Liver (tissue), 9 donors: Measurements from ENCODE around the gene SPTLC3. TPM values are rescaled to one million over a fixed set of nuclear protein-coding genes. Genes with fewer than 3 reads are reported as not detected.

ENCODE experiments used
- DNase-seq: peaks from one replicate; pipeline ENCODE4 v3.0.0-alpha.2; 2017; ENCODE audit warnings: low spot score
- H3K27ac ChIP-seq, 2 donors: one replicate each; pipeline ENCODE4 v1.7.0; 2013; ENCODE audit warnings: inconsistent platforms in 2 of 2, low read length in 2 of 2, control low read depth in 1 of 2, low read depth in 1 of 2, mild to moderate bottlenecking in 1 of 2
- H3K27me3 ChIP-seq, 4 donors: one replicate each; pipeline versions ENCODE4 v1.6.1 to v1.7.0; 2013; ENCODE audit warnings: low read length in 3 of 4, inconsistent platforms in 1 of 4, mild to moderate bottlenecking in 1 of 4, moderate library complexity in 1 of 4; ENCODE audit not compliant: control insufficient read depth in 4 of 4, insufficient read depth in 4 of 4
- H3K36me3 ChIP-seq, 4 donors: one replicate each; pipeline versions ENCODE4 v1.6.1 to v1.7.0; 2013; ENCODE audit warnings: low read length in 3 of 4, mild to moderate bottlenecking in 3 of 4, low read depth in 1 of 4, moderate library complexity in 1 of 4; ENCODE audit not compliant: control insufficient read depth in 4 of 4, insufficient read depth in 3 of 4
- H3K4me1 ChIP-seq, 4 donors: one replicate each; pipeline versions ENCODE4 v1.6.1 to v1.7.0; 2013; ENCODE audit warnings: low read length in 3 of 4, mild to moderate bottlenecking in 3 of 4, moderate library complexity in 1 of 4; ENCODE audit not compliant: control insufficient read depth in 4 of 4, insufficient read depth in 4 of 4
- H3K4me3 ChIP-seq, 3 donors: one replicate each; pipeline versions ENCODE4 v1.6.1 to v1.7.0; 2013; ENCODE audit warnings: low read length in 3 of 3, control low read depth in 1 of 3, low read depth in 1 of 3, mild to moderate bottlenecking in 1 of 3
- H3K9ac ChIP-seq, 2 donors: one replicate each; pipeline ENCODE4 v1.7.0; 2013; ENCODE audit warnings: low read length in 2 of 2, mild to moderate bottlenecking in 2 of 2, moderate library complexity in 2 of 2, control low read depth in 1 of 2, low read depth in 1 of 2
- H3K9me3 ChIP-seq, 4 donors: one replicate each; pipeline versions ENCODE4 v1.6.1 to v1.7.0; 2013; ENCODE audit warnings: low read length in 3 of 4; ENCODE audit not compliant: control insufficient read depth in 4 of 4
- EGR1 ChIP-seq, 2 donors: IDR thresholded peaks; 2 replicates each; pipeline ENCODE4 v1.6.1; 2016 to 2018; ENCODE audit warnings: antibody characterized with exemption in 2 of 2, low read depth in 2 of 2
- FOXA2 ChIP-seq: IDR thresholded peaks from 2 replicates; pipeline ENCODE4 v1.6.1; 2016; ENCODE audit warnings: antibody characterized with exemption
- GABPA ChIP-seq, 2 donors: IDR thresholded peaks in 1 of 2; conservative IDR thresholded peaks in 1 of 2; 2 replicates each; pipeline ENCODE4 v1.6.1; 2016; ENCODE audit warnings: antibody characterized with exemption in 2 of 2, mild to moderate bottlenecking in 1 of 2, moderate library complexity in 1 of 2
- HNF4A ChIP-seq, 2 donors: conservative IDR thresholded peaks; 2 replicates each; pipeline ENCODE4 v1.6.1; 2016; ENCODE audit warnings: antibody characterized with exemption in 2 of 2, mild to moderate bottlenecking in 2 of 2
- HNF4G ChIP-seq: IDR thresholded peaks from 2 replicates; pipeline ENCODE4 v1.6.1; 2016; ENCODE audit warnings: antibody characterized with exemption
- JUND ChIP-seq, 2 donors: IDR thresholded peaks; 2 replicates each; pipeline ENCODE4 v1.6.1; 2016; ENCODE audit warnings: antibody characterized with exemption in 2 of 2
- NR2F2 ChIP-seq: IDR thresholded peaks from 2 replicates; pipeline ENCODE4 v1.6.1; 2016; ENCODE audit warnings: antibody characterized with exemption
- RAD21 ChIP-seq, 2 donors: IDR thresholded peaks; 2 replicates each; pipeline ENCODE4 v1.6.1; 2016; ENCODE audit warnings: antibody characterized with exemption in 2 of 2, mild to moderate bottlenecking in 2 of 2
- TAF1 ChIP-seq: conservative IDR thresholded peaks from 2 replicates; pipeline ENCODE4 v1.6.1; 2016; ENCODE audit warnings: antibody characterized with exemption, mild to moderate bottlenecking
- WGBS: extraction: QIAGEN DNeasy Blood & Tissue Kit; methylation state at CpG from one replicate; pipeline ENCODE4 v1.1.7; 2013; 5-methylcytosine and 5-hydroxymethylcytosine counted together
- polyA plus RNA-seq, 2 donors: library from polyadenylated mRNA; stranded (reverse) in 1 of 2; unstranded in 1 of 2; fragments of 200-250 nt in 1 of 2; fragments of >200 nt in 1 of 2; fragmentation: Nextera tagmentation in 1 of 2; extraction: Ambion mirVana in 1 of 2; gene quantifications; one replicate each; pipeline versions ENCODE4 v1.2.1 to v1.2.3, GENCODE V29; 2013 to 2015
- total RNA-seq, 2 donors: library from RNA; depleted of rRNA; stranded (reverse); fragments of >200 nt; gene quantifications; one replicate each; pipeline ENCODE4 v1.2.3, GENCODE V29; 2014
- TF ChIP-seq, protein P1 (sequence below): IDR thresholded peaks from 2 replicates; pipeline ENCODE4 v1.6.1; 2016; ENCODE audit warnings: antibody characterized with exemption
- TF ChIP-seq, protein P2 (sequence below): fragments of 150-350 bp; IDR thresholded peaks from 2 replicates; pipeline ENCODE4 v1.5.1; 2017; ENCODE audit warnings: improper control_type of control experiment, low read depth, low read length; ENCODE audit not compliant: missing input control
- TF ChIP-seq, protein P3 (sequence below): IDR thresholded peaks from 2 replicates; pipeline ENCODE4 v1.6.1; 2016; ENCODE audit warnings: antibody characterized with exemption
- donor health status: healthy.
- donor health status: healthy.
- donor health status: healthy.
- donor health status: healthy.
- donor health status: healthy.

SPTLC3 gene
- total and polyA plus RNA-seq, 4 donors = 4.2 to 40.9 (median 20.4) TPM

DNA sequence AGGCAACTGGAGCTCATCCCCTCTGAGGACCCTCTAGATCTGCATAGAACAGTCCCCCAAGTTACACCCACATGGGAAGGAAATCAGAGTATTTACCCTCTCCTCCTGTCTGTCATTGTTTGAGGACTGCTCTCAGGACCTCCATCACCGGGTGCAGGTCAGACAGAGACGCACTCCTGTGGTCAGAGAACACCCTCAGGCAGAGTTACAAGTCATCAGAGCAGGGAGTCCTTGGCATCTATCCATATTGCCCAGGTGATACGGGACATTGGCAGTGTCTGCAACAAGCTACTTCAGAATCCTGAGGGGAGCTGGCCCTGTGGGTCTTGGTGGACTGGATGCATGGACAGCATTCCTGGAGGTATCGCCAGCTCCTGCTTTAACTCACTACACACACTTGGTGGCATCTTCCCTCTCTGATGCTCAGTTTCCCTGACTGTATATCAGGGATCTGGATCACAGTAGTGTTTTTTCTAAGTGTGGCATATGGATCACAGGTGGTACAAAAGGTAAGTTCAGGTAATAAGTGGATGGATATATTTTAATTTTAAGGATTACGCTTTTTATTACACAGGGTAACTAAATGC is 197.2 kb downstream of the SPTLC3 start:
- no peak overlapping the region for H3K9ac ChIP-seq
- no peaks in the 10 kb centered on the region for H3K27me3 ChIP-seq
- H3K9me3 ChIP-seq = no peaks in the 10 kb centered on the region
- no peaks in the 10 kb centered on the region for H3K4me1 ChIP-seq
- no peak for DNase-seq
- WGBS = 72% methylated on average over 5 of the region's 5 CpGs
- H3K36me3 ChIP-seq = no peaks in the 10 kb centered on the region
- TF ChIP-seq, protein P1, sequence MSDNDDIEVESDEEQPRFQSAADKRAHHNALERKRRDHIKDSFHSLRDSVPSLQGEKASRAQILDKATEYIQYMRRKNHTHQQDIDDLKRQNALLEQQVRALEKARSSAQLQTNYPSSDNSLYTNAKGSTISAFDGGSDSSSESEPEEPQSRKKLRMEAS = no peak
- TF ChIP-seq NR2F2 (no peak), RAD21 (IDR thresholded peaks at IDR 0.05) (peak; percentile 21 to 24), JUND (IDR thresholded peaks at IDR 0.05) (no peak)
- no peak overlapping the region for H3K4me3 ChIP-seq
- no peak overlapping the region for H3K27ac ChIP-seq

DNA sequence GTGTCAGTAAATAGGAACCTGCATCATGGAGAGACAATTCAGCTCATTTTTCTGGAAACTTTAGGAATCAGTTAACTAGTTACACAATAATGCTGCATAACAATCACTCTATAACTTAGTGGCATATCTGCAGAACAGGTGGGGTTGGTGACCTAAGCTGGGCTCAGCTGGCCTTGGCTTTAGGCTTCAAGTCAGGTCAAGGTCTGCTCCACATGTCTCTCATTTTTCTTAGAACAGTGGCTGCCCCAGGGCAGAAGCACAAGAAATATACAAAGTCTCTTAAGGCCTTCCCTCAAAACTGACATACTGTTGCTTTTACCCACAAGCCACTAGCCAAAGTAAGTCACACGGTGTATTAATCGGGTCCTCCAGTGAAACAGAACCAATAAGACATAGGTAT is 198.2 kb downstream of the SPTLC3 start:
- Histone ChIP-seq H3K27me3 (no peaks in the 10 kb centered on the region), H3K36me3 (no peaks in the 10 kb centered on the region), H3K4me1 (no peaks in the 10 kb centered on the region), H3K9ac (no peak overlapping the region), H3K4me3 (no peak overlapping the region), H3K9me3 (no peaks in the 10 kb centered on the region), H3K27ac (no peak overlapping the region)
- DNase-seq = no peak
- no peak for TF ChIP-seq HNF4A (conservative IDR thresholded peaks at IDR 0.05)
- TF ChIP-seq GABPA (IDR thresholded peaks at IDR 0.05 in 1 of 2, conservative IDR thresholded peaks at IDR 0.05 in 1 of 2) = no peak
- TF ChIP-seq EGR1 (IDR thresholded peaks at IDR 0.05; ENCODE audit: low read depth in 2 of 2) = no peak
- TF ChIP-seq, protein P1 = no peak
- TF ChIP-seq, protein P2, sequence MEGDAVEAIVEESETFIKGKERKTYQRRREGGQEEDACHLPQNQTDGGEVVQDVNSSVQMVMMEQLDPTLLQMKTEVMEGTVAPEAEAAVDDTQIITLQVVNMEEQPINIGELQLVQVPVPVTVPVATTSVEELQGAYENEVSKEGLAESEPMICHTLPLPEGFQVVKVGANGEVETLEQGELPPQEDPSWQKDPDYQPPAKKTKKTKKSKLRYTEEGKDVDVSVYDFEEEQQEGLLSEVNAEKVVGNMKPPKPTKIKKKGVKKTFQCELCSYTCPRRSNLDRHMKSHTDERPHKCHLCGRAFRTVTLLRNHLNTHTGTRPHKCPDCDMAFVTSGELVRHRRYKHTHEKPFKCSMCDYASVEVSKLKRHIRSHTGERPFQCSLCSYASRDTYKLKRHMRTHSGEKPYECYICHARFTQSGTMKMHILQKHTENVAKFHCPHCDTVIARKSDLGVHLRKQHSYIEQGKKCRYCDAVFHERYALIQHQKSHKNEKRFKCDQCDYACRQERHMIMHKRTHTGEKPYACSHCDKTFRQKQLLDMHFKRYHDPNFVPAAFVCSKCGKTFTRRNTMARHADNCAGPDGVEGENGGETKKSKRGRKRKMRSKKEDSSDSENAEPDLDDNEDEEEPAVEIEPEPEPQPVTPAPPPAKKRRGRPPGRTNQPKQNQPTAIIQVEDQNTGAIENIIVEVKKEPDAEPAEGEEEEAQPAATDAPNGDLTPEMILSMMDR = no peak
- 98% methylated on average over 2 of the region's 2 CpGs for WGBS

DNA sequence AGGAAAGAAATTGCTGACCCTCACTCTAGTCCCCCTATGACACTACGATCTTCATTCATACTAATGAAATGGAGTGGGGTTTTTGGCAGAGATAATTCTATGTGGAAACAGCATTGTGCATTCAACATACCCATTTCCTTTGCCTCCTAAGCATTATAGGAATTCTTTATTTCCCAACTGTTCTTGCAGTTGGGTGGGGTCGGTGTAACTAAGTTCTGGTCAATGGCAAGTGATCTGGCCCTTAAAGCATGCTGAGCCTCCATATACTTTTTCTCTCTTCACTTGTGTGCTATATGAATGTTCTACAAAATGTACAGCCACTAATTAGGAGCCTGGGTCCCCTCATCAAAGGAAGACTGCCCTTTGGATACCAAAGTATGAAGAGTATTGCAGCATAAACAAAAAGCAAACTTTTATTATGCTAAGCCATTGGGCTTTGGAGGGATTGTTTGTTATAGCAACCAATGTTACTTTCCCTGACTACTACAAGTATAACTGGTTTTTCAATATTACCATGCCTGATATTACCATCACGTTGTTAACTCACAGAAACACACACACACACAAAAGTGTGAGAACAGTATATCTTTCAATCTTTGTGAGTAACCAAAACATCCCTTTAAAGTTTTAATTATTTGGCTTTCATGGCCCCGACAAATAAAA is 203.3 kb downstream of the SPTLC3 start:
- no peak for TF ChIP-seq RAD21 (IDR thresholded peaks at IDR 0.05)
- TF ChIP-seq EGR1 (IDR thresholded peaks at IDR 0.05; ENCODE audit: low read depth in 2 of 2) = no peak
- TF ChIP-seq, protein P1 = no peak
- no peak for TF ChIP-seq FOXA2
- TF ChIP-seq TAF1 = no peak
- TF ChIP-seq, protein P3, sequence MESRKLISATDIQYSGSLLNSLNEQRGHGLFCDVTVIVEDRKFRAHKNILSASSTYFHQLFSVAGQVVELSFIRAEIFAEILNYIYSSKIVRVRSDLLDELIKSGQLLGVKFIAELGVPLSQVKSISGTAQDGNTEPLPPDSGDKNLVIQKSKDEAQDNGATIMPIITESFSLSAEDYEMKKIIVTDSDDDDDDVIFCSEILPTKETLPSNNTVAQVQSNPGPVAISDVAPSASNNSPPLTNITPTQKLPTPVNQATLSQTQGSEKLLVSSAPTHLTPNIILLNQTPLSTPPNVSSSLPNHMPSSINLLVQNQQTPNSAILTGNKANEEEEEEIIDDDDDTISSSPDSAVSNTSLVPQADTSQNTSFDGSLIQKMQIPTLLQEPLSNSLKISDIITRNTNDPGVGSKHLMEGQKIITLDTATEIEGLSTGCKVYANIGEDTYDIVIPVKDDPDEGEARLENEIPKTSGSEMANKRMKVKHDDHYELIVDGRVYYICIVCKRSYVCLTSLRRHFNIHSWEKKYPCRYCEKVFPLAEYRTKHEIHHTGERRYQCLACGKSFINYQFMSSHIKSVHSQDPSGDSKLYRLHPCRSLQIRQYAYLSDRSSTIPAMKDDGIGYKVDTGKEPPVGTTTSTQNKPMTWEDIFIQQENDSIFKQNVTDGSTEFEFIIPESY = no peak
- TF ChIP-seq NR2F2 = no peak
- no peak for TF ChIP-seq HNF4G
- no peak for TF ChIP-seq GABPA (IDR thresholded peaks at IDR 0.05 in 1 of 2, conservative IDR thresholded peaks at IDR 0.05 in 1 of 2)
- DNase-seq = no peak
- Histone ChIP-seq H3K27me3 (no peaks in the 10 kb centered on the region), H3K27ac (no peak overlapping the region), H3K4me1 (peaks cover 3 to 16% (median 13%) of the 10 kb centered on the region in 4 donors), H3K36me3 (no peaks in the 10 kb centered on the region), H3K9ac (no peak overlapping the region), H3K9me3 (no peaks in the 10 kb centered on the region), H3K4me3 (no peak overlapping the region)
- WGBS = 72% methylated on average over 4 of the region's 4 CpGs
